ENCODE results near the gene SETD2.

SETD2 gene

DNA sequence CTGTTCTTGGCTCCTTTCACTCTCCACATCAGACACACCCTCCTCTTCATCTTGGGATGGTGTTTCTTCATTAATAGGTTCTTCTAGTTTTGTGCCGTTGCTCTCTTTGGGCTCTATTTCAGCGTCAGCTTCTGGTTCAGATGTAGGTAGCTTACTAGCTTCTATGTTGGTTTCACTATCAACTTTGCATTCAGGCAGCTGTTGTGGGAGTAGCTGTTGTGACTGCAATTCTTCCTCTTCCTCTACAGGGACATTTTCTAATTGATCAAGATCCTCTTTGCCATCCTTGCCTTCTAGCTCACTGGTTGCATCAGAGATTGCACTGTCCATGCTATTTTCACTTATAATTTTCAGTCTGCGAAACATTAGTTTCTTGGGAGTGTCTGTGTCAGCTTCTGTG lies 80.1 kb downstream of the SETD2 start:
- Histone ChIP-seq H3K27me3 (ENCODE audit: insufficient read depth, low read length, poor library complexity) (no peaks in the 10 kb centered on the region), H3K36me3 (ENCODE audit: insufficient read depth, low read length) (peaks cover 96% of the 10 kb centered on the region), H3K79me2 (ENCODE audit: insufficient read depth, low read length) (peaks cover 47% of the 10 kb centered on the region), H3K4me1 (ENCODE audit: insufficient read depth, low read length) (no peaks in the 10 kb centered on the region), H3K9me3 (ENCODE audit: insufficient read depth, low read length, severe bottlenecking) (no peaks in the 10 kb centered on the region), H3K4me2 (ENCODE audit: insufficient read depth, low read length) (no peak overlapping the region), H2AFZ (ENCODE audit: low read depth, low read length) (no peak overlapping the region), H4K20me1 (ENCODE audit: insufficient read depth, low read length) (peaks cover 2% of the 10 kb centered on the region; the same call in 1 of the 2 replicates), H3K9ac (ENCODE audit: low read depth, low read length) (no peak overlapping the region), H3K27ac (ENCODE audit: low read length) (no peak overlapping the region), H3K4me3 (ENCODE audit: low read depth in 1 of 2, low read length in 2 of 2) (no peak overlapping the region)
- TF ChIP-seq EZH2 (IDR thresholded peaks at IDR 0.05; ENCODE audit: borderline replicate concordance, low read depth, low read length, severe bottlenecking), result no peak
- TF ChIP-seq, protein P1, sequence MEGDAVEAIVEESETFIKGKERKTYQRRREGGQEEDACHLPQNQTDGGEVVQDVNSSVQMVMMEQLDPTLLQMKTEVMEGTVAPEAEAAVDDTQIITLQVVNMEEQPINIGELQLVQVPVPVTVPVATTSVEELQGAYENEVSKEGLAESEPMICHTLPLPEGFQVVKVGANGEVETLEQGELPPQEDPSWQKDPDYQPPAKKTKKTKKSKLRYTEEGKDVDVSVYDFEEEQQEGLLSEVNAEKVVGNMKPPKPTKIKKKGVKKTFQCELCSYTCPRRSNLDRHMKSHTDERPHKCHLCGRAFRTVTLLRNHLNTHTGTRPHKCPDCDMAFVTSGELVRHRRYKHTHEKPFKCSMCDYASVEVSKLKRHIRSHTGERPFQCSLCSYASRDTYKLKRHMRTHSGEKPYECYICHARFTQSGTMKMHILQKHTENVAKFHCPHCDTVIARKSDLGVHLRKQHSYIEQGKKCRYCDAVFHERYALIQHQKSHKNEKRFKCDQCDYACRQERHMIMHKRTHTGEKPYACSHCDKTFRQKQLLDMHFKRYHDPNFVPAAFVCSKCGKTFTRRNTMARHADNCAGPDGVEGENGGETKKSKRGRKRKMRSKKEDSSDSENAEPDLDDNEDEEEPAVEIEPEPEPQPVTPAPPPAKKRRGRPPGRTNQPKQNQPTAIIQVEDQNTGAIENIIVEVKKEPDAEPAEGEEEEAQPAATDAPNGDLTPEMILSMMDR (IDR thresholded peaks at IDR 0.05; ENCODE audit: borderline replicate concordance, extremely low read depth, low read length, poor library complexity, severe bottlenecking), result no peak
- DNase-seq, result no peak
- ATAC-seq (ENCODE audit: insufficient read depth, low read depth), result no peak

DNA sequence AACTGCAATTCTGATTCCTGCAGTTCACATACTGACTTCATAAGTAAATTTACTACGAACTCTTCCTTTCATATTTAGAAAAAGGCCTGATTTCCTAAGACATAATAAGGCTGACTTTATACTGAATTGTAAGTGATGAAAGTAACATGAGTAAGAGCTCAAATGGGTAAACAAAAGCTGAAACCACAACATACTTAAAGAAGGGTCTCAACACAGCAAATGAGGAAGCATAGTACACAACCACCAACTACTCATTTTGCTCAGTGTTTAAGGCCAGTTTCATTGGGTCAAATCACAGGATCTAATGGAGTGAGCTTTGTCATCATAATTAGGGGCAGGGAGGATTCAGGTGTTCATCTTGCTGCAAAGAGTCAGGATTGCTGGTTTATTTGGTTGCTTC lies 81.4 kb downstream of the SETD2 start:
- DNase-seq (no peak), ATAC-seq (ENCODE audit: insufficient read depth, low read depth) (no peak)
- no peak for TF ChIP-seq EZH2 (IDR thresholded peaks at IDR 0.05; ENCODE audit: borderline replicate concordance, low read depth, low read length, severe bottlenecking)
- TF ChIP-seq, protein P1 (IDR thresholded peaks at IDR 0.05; ENCODE audit: borderline replicate concordance, extremely low read depth, low read length, poor library complexity, severe bottlenecking), result no peak
- peaks cover 96% of the 10 kb centered on the region for H3K36me3 ChIP-seq (ENCODE audit: insufficient read depth, low read length)
- H3K27me3 ChIP-seq (ENCODE audit: insufficient read depth, low read length, poor library complexity), result no peaks in the 10 kb centered on the region
- H3K4me2 ChIP-seq (ENCODE audit: insufficient read depth, low read length), result no peak overlapping the region
- H2AFZ ChIP-seq (ENCODE audit: low read depth, low read length), result no peak overlapping the region
- H3K79me2 ChIP-seq (ENCODE audit: insufficient read depth, low read length), result peaks cover 49% of the 10 kb centered on the region
- peaks cover 2% of the 10 kb centered on the region; the same call in 1 of the 2 replicates for H4K20me1 ChIP-seq (ENCODE audit: insufficient read depth, low read length)
- no peak overlapping the region for H3K27ac ChIP-seq (ENCODE audit: low read length)
- H3K9me3 ChIP-seq (ENCODE audit: insufficient read depth, low read length, severe bottlenecking), result no peaks in the 10 kb centered on the region
- H3K4me3 ChIP-seq (ENCODE audit: low read depth in 1 of 2, low read length in 2 of 2), result no peak overlapping the region
- no peak overlapping the region for H3K9ac ChIP-seq (ENCODE audit: low read depth, low read length)
- no peaks in the 10 kb centered on the region for H3K4me1 ChIP-seq (ENCODE audit: insufficient read depth, low read length)

DNA sequence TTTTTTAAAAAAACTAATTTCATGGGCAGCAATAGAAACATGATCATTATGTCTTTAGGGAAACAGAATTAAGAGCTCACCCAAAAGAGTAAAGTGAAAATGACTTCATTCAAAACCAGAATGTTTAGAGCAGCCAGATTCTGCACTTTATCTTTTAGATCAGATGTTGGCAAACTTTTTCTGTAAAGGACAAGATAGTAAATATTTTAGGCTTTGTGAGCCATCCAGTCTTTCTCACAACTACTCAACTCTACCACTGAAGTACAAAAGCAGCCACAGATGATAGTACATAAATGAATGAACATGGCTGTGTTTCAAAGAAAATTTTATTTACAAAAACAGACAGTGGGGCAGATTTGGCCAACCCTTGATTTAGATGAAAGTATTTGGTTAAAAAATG lies 84.5 kb downstream of the SETD2 start:
- TF ChIP-seq EZH2 (IDR thresholded peaks at IDR 0.05; ENCODE audit: borderline replicate concordance, low read depth, low read length, severe bottlenecking), result no peak
- TF ChIP-seq, protein P1 (IDR thresholded peaks at IDR 0.05; ENCODE audit: borderline replicate concordance, extremely low read depth, low read length, poor library complexity, severe bottlenecking), result no peak
- Histone ChIP-seq H3K9me3 (ENCODE audit: insufficient read depth, low read length, severe bottlenecking) (no peaks in the 10 kb centered on the region), H3K4me2 (ENCODE audit: insufficient read depth, low read length) (no peak overlapping the region), H2AFZ (ENCODE audit: low read depth, low read length) (no peak overlapping the region), H3K4me1 (ENCODE audit: insufficient read depth, low read length) (no peaks in the 10 kb centered on the region), H3K27ac (ENCODE audit: low read length) (no peak overlapping the region), H3K9ac (ENCODE audit: low read depth, low read length) (no peak overlapping the region), H3K4me3 (ENCODE audit: low read depth in 1 of 2, low read length in 2 of 2) (no peak overlapping the region), H3K79me2 (ENCODE audit: insufficient read depth, low read length) (peaks cover 60% of the 10 kb centered on the region), H3K27me3 (ENCODE audit: insufficient read depth, low read length, poor library complexity) (no peaks in the 10 kb centered on the region), H4K20me1 (ENCODE audit: insufficient read depth, low read length) (no peaks in the 10 kb centered on the region), H3K36me3 (ENCODE audit: insufficient read depth, low read length) (peaks cover 87% of the 10 kb centered on the region)
- DNase-seq (no peak), ATAC-seq (ENCODE audit: insufficient read depth, low read depth) (no peak)

DNA sequence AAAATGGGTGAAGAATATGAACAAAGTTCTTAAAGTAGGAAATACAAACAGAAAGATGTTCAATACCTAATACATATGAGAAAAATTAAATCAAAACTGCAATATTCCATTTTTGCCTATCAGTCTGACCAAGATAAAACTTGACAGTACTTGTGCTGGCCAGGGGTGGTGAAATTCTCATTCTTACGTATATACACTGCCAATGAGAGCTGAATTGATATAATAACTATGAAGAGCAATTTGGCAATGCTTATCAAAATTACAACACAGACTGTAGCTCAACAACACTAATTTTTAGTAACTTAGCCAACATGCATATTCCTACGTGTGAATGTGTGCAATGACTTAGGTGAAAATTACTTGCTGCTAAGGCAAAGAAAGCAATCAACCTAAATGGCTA lies 90.2 kb downstream of the SETD2 start:
- Histone ChIP-seq H3K9ac (ENCODE audit: low read depth, low read length) (no peak overlapping the region), H3K4me3 (ENCODE audit: low read depth in 1 of 2, low read length in 2 of 2) (no peak overlapping the region), H3K27ac (ENCODE audit: low read length) (no peak overlapping the region), H4K20me1 (ENCODE audit: insufficient read depth, low read length) (peaks cover 8% of the 10 kb centered on the region; the same call in 1 of the 2 replicates), H3K9me3 (ENCODE audit: insufficient read depth, low read length, severe bottlenecking) (no peaks in the 10 kb centered on the region), H3K36me3 (ENCODE audit: insufficient read depth, low read length) (peaks cover 76% of the 10 kb centered on the region), H3K4me2 (ENCODE audit: insufficient read depth, low read length) (no peak overlapping the region), H3K4me1 (ENCODE audit: insufficient read depth, low read length) (no peaks in the 10 kb centered on the region), H3K27me3 (ENCODE audit: insufficient read depth, low read length, poor library complexity) (no peaks in the 10 kb centered on the region), H3K79me2 (ENCODE audit: insufficient read depth, low read length) (peaks cover 85% of the 10 kb centered on the region), H2AFZ (ENCODE audit: low read depth, low read length) (no peak overlapping the region)
- no peak for ATAC-seq (ENCODE audit: insufficient read depth, low read depth)
- no peak for DNase-seq
- TF ChIP-seq EZH2 (IDR thresholded peaks at IDR 0.05; ENCODE audit: borderline replicate concordance, low read depth, low read length, severe bottlenecking), result no peak
- TF ChIP-seq, protein P1 (IDR thresholded peaks at IDR 0.05; ENCODE audit: borderline replicate concordance, extremely low read depth, low read length, poor library complexity, severe bottlenecking), result no peak

All from DND-41 (cell line).